ENCODE data around the gene UBE2E2. TPM values are rescaled to one million over a fixed set of nuclear protein-coding genes. Genes with fewer than 3 reads are reported as not detected.

The UBE2E2 gene
- total and polyA plus RNA-seq, 2 donors (not counting 1 experiment from before 2014, with no cell fraction given) = 16.0 to 45.0 TPM

DNA sequence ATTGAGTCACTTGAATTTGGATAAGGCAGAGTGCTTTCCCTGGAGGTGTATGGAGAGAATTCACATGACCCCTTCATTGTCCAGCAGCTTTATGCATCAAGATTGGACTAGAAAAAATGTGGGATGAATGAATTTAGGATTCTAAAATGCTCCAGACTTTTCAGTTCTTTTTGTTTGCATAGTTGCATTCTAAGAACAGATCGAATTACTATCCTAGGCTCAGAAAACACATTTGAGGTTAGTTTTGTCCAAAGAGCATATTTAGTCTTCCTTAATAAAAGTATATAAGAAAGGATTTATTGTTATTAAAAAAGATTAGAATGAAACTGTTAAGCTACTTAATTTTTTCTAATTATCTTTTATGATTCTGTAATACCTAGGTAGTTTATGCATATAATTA lies 127.4 kb downstream of the UBE2E2 start:
- Histone ChIP-seq H4K20me1 (ENCODE audit: control insufficient read depth, insufficient read depth, low read length, poor library complexity, severe bottlenecking) (peaks cover 6% of the 10 kb centered on the region), H3K27ac (ENCODE audit: low read length in 2 of 2) (no peak overlapping the region), H2AFZ (ENCODE audit: insufficient read depth, low read depth, low read length, poor library complexity, severe bottlenecking) (no peak overlapping the region), H3K36me3 (replicated peaks in 1 of 2; ENCODE audit: control extremely low read depth in 1 of 2, control insufficient read depth in 1 of 2, extremely low read depth in 1 of 2, insufficient read depth in 2 of 2, low read length in 1 of 2) (no peaks in the 10 kb centered on the region), H3K4me2 (replicated peaks; ENCODE audit: low read depth, low read length, poor library complexity, severe bottlenecking) (no peak overlapping the region), H3K79me2 (ENCODE audit: control insufficient read depth, insufficient read depth, low read length) (peaks cover 92% of the 10 kb centered on the region), H3K9ac (ENCODE audit: low read length) (no peak overlapping the region), H3K9me3 (ENCODE audit: control extremely low read depth in 1 of 3, control insufficient read depth in 2 of 3, insufficient read depth in 1 of 3, low read length in 2 of 3) (peaks cover 0 to 5% (median 0%) of the 10 kb centered on the region in 3 donors), H3K27me3 (replicated peaks in 1 of 4; ENCODE audit: control extremely low read depth in 1 of 4, control insufficient read depth in 3 of 4, insufficient read depth in 4 of 4, low read length in 3 of 4) (no peaks in the 10 kb centered on the region), H3K4me1 (ENCODE audit: control insufficient read depth in 2 of 2, insufficient read depth in 2 of 2, low read length in 2 of 2) (peaks cover 3 to 7% of the 10 kb centered on the region in 2 donors), H3K4me3 (ENCODE audit: control extremely low read depth in 1 of 5, extremely low read depth in 1 of 5, insufficient read depth in 1 of 5, low read depth in 2 of 5, low read length in 4 of 5) (no peak overlapping the region)
- Mint-ChIP-seq H3K27me3 (no peaks in the 10 kb centered on the region), H3K4me3 (no peak overlapping the region), H3K9me3 (ENCODE audit: insufficient read depth) (no peaks in the 10 kb centered on the region), H3K4me1 (peaks cover 25% of the 10 kb centered on the region), H3K27ac (no peak overlapping the region)
- intact Hi-C loops (cut with micrococcal nuclease) = no loop called here
- ChIA-PET POLR2A (no interaction called here), CTCF (no interaction called here)
- TF ChIP-seq EZH2 (IDR thresholded peaks at IDR 0.05; ENCODE audit: borderline replicate concordance, insufficient read depth, low read depth, low read length, poor library complexity, severe bottlenecking) = no peak
- TF ChIP-seq, protein P1, sequence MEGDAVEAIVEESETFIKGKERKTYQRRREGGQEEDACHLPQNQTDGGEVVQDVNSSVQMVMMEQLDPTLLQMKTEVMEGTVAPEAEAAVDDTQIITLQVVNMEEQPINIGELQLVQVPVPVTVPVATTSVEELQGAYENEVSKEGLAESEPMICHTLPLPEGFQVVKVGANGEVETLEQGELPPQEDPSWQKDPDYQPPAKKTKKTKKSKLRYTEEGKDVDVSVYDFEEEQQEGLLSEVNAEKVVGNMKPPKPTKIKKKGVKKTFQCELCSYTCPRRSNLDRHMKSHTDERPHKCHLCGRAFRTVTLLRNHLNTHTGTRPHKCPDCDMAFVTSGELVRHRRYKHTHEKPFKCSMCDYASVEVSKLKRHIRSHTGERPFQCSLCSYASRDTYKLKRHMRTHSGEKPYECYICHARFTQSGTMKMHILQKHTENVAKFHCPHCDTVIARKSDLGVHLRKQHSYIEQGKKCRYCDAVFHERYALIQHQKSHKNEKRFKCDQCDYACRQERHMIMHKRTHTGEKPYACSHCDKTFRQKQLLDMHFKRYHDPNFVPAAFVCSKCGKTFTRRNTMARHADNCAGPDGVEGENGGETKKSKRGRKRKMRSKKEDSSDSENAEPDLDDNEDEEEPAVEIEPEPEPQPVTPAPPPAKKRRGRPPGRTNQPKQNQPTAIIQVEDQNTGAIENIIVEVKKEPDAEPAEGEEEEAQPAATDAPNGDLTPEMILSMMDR (IDR thresholded peaks at IDR 0.05) = no peak
- no peak for DNase-seq
- no CpG with 5 or more reads among the region's 1 CpG for WGBS (ENCODE audit: insufficient coverage)
- no peak for ATAC-seq (ENCODE audit: low read depth)

DNA sequence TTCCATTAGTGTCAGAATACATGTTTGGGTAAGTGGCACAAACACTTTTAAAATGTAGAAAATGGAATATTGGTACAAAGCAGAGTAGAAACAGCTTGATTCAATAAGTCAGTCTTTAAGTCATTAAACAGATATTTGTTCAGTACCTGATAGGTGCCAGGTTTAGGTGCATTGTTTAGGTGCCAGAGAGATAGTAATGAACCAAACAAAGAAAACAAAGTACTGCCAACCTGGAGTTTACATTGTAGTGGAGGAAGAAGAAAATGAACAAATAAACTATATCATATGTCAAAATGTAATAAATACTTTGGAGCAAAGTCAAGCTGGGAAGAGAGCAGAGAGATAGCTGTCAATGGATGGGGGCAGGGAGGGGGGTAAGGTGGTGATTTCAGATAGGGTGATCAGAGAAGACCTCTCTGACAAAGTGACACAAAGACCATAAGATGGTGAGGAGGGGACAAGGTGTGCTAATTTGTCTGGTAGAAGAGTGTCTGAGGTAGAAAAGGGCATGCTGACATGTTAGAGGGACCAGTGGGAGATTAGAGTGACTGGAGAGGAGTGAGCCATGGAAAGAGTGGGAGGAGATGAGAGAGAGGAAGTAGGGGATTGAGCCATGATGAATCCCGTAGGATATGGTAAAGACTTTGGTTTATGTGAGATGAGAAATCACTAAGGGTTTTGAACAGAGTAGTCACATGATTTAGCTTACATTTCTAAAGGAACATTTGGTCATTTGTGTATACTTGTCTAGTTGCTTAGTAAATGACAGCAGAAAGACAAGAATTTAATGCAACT lies 128.2 kb downstream of the UBE2E2 start:
- Histone ChIP-seq H3K4me1 (ENCODE audit: control insufficient read depth in 2 of 2, insufficient read depth in 2 of 2, low read length in 2 of 2) (peaks cover 5 to 6% of the 10 kb centered on the region in 2 donors), H3K9me3 (ENCODE audit: control extremely low read depth in 1 of 3, control insufficient read depth in 2 of 3, insufficient read depth in 1 of 3, low read length in 2 of 3) (no peaks in the 10 kb centered on the region), H3K4me2 (replicated peaks; ENCODE audit: low read depth, low read length, poor library complexity, severe bottlenecking) (no peak overlapping the region), H2AFZ (ENCODE audit: insufficient read depth, low read depth, low read length, poor library complexity, severe bottlenecking) (no peak overlapping the region), H3K4me3 (ENCODE audit: control extremely low read depth in 1 of 5, extremely low read depth in 1 of 5, insufficient read depth in 1 of 5, low read depth in 2 of 5, low read length in 4 of 5) (no peak overlapping the region), H3K27ac (ENCODE audit: low read length in 2 of 2) (no peak overlapping the region), H3K9ac (ENCODE audit: low read length) (no peak overlapping the region), H3K79me2 (ENCODE audit: control insufficient read depth, insufficient read depth, low read length) (peaks cover 90% of the 10 kb centered on the region), H4K20me1 (ENCODE audit: control insufficient read depth, insufficient read depth, low read length, poor library complexity, severe bottlenecking) (peaks cover 6% of the 10 kb centered on the region), H3K27me3 (replicated peaks in 1 of 4; ENCODE audit: control extremely low read depth in 1 of 4, control insufficient read depth in 3 of 4, insufficient read depth in 4 of 4, low read length in 3 of 4) (no peaks in the 10 kb centered on the region), H3K36me3 (replicated peaks in 1 of 2; ENCODE audit: control extremely low read depth in 1 of 2, control insufficient read depth in 1 of 2, extremely low read depth in 1 of 2, insufficient read depth in 2 of 2, low read length in 1 of 2) (no peaks in the 10 kb centered on the region)
- intact Hi-C loops (cut with micrococcal nuclease) = no loop called here
- peaks cover 26% of the 10 kb centered on the region for H3K4me1 Mint-ChIP-seq
- DNase-seq = no peak
- H3K27ac Mint-ChIP-seq = no peak overlapping the region
- ChIA-PET POLR2A (no interaction called here), CTCF (no interaction called here)
- H3K27me3 Mint-ChIP-seq = no peaks in the 10 kb centered on the region
- TF ChIP-seq EZH2 (IDR thresholded peaks at IDR 0.05; ENCODE audit: borderline replicate concordance, insufficient read depth, low read depth, low read length, poor library complexity, severe bottlenecking) = no peak
- TF ChIP-seq, protein P1 (IDR thresholded peaks at IDR 0.05) = no peak
- ATAC-seq (ENCODE audit: low read depth) = no peak
- no peaks in the 10 kb centered on the region for H3K9me3 Mint-ChIP-seq (ENCODE audit: insufficient read depth)
- H3K4me3 Mint-ChIP-seq = no peak overlapping the region
- WGBS (ENCODE audit: insufficient coverage) = 100% methylated on average over 1 of the region's 1 CpG

All from B cell (primary cell).